ENCODE data around the gene NLGN2.

The NLGN2 gene

GRCh38 chr17:7391307-7391706 lies 16.3 kb upstream of the NLGN2 start:
- in situ Hi-C loops (cut with HindIII; ENCODE audit: low sequenced_read_pairs), result no loop called here

GRCh38 chr17:7392696-7393612 lies 14.7 kb upstream of the NLGN2 start:
- in situ Hi-C loops (cut with HindIII; ENCODE audit: low sequenced_read_pairs), result no loop called here

DNA sequence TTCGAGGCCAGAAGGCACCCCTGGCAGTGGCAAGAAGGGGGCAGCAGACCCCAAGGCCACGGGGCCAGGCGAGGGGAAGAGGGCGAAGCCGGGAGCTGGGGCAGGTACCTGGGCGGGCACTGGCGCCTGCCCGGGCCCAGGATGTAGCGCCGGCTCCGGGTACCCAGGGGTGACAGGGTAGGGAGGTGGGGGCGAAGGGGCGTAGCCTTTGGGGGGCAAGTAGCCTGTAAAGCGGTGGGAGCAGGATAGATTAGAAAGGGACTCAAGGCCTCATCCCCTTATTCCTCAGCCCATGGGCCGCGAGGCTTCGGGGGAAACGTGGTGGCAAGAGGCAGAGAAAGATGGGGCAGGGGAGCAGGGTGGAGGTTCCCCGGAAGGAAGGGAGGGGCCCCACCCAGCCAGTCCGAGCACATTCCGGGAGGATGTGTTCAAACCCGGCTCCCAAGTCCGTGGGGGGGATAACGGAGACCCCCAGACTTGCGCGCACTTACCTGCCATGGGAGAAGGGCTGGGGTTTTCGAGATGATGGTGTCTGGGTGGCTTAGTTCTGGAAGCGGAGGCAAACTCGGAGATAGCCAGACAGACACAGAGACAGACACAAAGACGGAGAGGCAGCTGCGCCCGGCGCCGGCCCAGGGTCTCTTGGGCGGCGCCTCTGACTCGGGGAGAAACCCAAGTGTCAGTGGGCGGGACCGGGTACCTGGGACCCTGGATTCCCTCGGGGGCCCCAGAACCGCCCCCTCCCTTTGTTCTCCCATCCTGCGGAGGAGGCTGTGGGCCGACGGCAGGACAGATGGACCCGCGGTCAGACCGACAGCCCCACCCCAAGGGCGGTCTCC lies 13.8 kb upstream of the NLGN2 start:
- in situ Hi-C loops (cut with HindIII; ENCODE audit: low sequenced_read_pairs), result no loop called here

DNA sequence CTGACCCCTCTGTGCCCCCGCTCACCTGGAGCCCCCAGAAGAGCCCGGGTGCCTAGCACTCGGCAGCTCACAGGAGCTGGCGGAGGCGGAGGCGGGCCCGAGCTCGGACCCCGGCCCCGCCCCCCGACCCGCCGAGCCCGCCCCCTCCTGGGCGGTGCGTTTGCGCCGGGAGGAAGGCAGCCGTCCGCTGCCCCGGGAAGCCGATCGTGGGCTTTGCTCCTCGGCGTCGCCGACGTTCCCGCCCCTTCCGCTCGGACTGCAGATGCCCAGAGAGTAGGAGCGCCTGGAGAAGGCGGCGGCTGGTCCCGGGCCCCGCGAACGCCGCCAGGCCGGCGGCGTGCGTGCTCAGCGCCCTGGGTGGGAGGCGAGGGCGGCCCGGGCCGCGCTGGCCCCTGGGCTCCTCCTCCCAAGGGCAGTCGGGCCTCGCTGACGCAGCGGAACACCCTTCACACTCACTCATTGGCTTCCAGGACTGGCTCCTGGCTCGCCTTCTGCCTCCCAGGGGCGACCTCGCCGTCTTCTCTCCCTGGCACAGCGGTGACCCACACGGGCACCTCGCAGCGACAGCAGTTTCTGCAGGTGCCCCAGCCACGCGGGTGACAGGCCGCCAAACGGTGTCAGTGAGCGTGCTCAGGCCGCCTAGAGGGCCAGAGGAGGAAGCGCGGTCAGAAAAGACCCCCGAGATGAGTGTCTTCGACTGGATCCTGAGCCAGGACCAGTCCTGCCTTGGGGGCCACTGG lies 13.0 kb upstream of the NLGN2 start, which contains the start of gene PLSCR3:
Gene PLSCR3, minus strand, starts transcription at position 74 of the 740 bp plus-strand sequence. CDS start 415 bp downstream, outside the sequence.
- in situ Hi-C loops (cut with HindIII; ENCODE audit: low sequenced_read_pairs), result no loop called here

- in situ Hi-C loops (cut with HindIII; ENCODE audit: low sequenced_read_pairs), result no loop called here
These were observed 11.5 kb upstream of the NLGN2 start for GRCh38 chr17:7396147-7396546.

DNA sequence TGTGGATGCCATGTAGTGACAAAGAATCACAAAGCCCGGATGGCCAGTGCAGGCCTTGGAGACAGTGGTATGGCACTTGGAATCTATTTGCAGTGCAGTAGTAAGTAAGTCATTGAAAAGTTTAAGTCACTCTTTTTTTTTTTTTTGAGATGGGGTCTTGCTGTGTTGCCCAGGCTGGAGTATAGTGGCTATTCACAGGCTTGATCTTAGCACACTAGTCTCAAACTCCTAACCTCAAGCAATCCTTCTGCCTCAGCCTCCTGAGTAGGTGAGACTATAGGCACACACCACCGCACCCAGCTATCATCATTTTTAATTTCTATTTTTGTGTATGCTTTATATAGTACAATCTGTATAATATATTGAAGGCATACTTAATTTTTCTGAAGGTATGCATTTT lies 9.0 kb upstream of the NLGN2 start:
- in situ Hi-C loops (cut with HindIII; ENCODE audit: low sequenced_read_pairs), result no loop called here

DNA sequence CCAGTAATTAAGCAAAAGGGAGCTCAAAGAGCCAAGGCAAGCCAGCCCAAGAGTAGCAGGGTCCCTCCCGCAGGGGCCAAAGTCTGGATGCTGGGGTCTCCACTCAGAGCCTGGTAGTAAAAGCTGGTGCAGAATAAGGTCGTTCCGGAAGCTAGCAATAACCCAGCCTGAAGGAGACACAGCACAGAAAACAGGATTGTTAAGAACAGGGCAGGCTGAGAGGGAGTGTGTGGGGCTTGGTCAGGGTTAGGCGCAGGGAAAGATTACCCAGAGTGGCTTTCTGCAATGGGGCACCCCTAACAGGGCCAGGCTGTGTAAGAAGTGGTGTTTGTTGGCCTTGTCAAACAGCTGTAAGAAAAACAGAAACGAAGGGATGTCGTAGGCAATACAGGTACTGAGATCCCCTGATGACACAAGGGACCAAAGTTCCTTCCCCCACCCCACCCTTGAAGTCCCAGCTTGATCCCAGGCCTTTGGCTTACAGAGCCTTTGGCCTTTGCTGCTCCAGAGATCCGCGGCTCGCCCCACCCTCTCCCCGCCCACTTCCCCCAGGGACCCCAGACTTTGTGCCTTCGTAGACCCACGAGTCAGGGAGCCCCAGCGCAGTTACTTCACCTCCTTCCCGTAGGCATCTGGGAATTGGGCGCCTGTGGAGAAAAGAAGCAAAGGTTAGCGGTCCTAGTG lies 4.5 kb upstream of the NLGN2 start:
- in situ Hi-C loops (cut with HindIII; ENCODE audit: low sequenced_read_pairs), result no loop called here

DNA sequence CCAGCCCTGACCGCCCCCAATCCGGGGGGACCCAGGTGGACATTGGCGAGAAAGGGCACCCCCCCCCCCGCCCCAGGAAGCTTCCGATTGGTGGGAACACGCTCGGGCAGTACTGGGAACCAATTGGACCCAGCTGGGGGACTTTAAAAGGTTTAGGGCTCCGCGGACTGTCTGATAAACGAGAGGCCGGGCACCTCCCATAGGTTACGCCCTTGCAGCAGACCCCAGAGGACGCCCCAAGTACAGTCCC lies 4.0 kb upstream of the NLGN2 start:
- in situ Hi-C loops (cut with HindIII; ENCODE audit: low sequenced_read_pairs), result no loop called here

DNA sequence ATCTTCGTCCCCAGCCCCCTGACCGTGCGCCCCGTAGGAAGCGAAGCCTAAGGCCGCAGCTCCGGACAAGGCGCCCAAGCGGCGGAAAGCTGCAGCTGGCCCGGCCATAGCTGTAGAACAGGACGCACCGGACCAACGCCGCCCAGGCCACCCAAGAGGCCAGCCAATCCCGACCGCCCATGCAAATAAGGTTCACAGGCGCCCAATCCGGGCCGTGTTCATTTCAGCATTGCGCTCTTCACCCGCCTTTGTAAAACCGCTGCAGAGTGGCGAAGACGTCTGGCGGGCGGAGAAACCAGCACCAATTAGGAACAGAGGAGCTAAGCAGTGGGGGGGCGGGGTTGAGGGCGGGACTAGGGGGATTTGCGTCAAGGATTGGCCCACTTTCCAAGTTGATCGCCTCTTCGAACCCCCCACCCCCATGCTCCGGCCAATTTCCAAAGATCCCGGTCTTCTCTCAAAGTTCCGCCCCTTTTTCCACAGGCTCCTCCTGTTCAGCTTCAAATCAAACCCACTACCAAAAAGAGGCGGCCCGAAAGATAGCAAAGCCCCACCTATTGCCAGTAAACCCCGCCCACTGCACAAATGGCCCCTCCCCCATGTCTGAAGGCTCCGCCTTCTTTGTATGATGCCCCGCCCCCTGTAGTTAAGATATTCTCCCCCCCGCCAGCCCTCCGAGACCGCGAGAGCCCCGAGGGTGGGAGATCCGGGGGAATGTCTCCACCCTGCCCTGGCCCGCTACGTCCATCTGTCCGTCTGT lies 3.5 kb upstream of the NLGN2 start, which contains the start of gene TMEM256:
Gene TMEM256, minus strand, starts transcription at position 121 of the 760 bp plus-strand sequence. Its CDS starts 13 bp downstream, at position 108.
- in situ Hi-C loops (cut with HindIII; ENCODE audit: low sequenced_read_pairs), result no loop called here

DNA sequence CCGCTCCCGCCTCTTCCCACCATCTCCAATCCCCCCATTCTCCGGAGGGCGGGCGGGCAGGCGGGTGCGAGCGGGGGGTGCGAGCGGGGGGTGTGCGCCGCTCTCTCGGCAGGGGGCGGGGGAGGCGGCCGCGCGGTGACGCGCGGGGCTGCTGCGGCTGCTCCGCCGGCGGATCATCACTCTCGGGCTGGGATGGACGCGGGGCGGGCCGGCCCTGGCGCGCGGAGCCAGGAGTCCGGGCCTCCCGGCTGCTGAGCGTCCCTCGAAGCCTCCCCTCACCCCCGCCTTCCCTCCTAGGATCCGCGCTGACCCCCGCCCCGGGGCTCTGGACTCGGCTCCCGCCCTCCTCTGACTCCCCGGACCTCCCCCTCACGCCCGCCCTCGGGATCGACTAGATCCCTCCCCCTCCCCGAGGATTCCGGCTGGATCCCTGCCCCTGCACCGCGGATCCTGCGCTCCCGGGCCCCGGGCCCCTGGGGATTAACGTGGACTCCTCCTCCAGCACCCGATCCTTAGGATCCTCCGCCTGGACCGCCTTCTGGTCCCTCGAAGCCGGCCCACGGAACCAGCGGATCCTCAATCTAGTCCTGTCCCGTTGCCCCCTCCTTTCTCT lies 2.8 kb upstream of the NLGN2 start:
- in situ Hi-C loops (cut with HindIII; ENCODE audit: low sequenced_read_pairs), result no loop called here

DNA sequence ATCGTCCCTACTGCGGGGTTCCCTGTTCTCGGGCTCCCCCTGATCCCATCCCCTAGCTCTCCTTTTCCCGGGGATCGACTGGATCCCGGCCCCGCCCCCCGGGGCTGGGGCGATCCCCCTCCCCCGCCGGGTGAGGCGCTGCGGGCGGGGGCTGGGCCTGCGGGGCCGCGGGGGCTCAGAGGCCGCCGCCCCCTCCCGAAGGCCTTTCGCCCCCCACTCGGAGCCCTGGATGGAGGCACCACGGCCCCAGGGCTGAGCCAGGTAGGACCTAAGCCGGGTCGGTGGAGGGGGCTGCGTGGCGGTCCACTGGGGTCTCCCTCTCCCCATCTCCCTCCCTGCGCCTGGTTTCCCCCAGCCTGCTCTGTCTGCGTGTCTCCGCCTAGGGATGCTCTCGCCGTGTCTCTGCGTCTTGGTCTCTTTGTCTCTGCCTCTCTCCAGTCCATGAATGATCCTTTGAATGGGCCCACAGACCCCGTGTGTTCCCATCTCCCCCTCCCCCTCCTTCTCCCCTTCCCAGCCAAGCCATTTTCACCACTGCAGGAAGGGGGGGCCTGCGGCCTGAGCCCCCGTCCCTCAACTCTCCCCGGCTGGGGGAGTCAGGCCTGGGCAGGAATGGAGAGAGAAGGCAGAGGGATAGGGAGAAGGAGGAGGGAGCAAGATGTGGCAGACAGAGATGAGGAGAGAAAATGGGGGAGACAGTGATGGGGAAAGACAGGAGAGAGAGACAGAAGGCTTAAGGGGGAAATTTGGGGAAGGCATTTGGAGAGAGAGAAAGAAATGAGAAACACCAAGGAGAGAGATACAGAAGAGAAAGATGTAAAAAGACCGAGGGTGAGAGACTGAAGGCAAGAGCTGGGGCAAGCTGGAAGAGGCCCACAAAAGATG lies 2.1 kb upstream of the NLGN2 start:
- in situ Hi-C loops (cut with HindIII; ENCODE audit: low sequenced_read_pairs), result no loop called here

GRCh38 chr17:7406235-7406825 lies 1.3 kb upstream of the NLGN2 start:
- in situ Hi-C loops (cut with HindIII; ENCODE audit: low sequenced_read_pairs), result no loop called here

DNA sequence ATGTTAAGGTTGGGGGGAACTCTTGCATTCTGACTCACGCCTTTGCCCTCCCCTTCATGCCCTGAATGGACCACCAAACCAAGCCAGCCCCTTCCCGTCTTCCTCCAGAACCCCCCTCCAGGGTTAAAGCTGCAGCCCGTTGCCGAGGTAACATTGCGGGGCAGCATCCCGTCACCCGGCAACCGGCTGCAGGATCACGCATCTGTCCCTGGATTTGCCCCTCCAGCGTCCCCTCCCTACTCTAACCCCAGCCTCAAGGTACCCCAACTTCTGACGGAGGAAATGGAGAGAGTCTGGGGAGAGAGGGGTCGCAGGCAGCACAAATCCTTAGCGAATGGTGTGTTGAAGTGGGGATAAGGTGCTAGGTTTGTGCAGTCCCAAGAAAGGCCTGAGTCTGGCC lies 563 bp upstream of the NLGN2 start:
- in situ Hi-C loops (cut with HindIII; ENCODE audit: low sequenced_read_pairs), result no loop called here

GRCh38 chr17:7408252-7408727 lies 645 bp downstream of the NLGN2 start:
- in situ Hi-C loops (cut with HindIII; ENCODE audit: low sequenced_read_pairs), result no loop called here

GRCh38 chr17:7408863-7409262 lies 1.2 kb downstream of the NLGN2 start:
- in situ Hi-C loops (cut with HindIII; ENCODE audit: low sequenced_read_pairs), result no loop called here

GRCh38 chr17:7409716-7410115 lies 2.1 kb downstream of the NLGN2 start:
- in situ Hi-C loops (cut with HindIII; ENCODE audit: low sequenced_read_pairs), result no loop called here

- in situ Hi-C loops (cut with HindIII; ENCODE audit: low sequenced_read_pairs), result no loop called here
These were observed 3.2 kb downstream of the NLGN2 start for GRCh38 chr17:7410634-7411426.

All from endothelial cell of hepatic sinusoid (primary cell).